Measurements from ENCODE around the gene ZP1. TPM values are rescaled to one million over a fixed set of nuclear protein-coding genes. Genes with fewer than 3 reads are reported as not detected.

The ZP1 gene
- total RNA-seq, 1 donor from 2014 or later = not detected

DNA sequence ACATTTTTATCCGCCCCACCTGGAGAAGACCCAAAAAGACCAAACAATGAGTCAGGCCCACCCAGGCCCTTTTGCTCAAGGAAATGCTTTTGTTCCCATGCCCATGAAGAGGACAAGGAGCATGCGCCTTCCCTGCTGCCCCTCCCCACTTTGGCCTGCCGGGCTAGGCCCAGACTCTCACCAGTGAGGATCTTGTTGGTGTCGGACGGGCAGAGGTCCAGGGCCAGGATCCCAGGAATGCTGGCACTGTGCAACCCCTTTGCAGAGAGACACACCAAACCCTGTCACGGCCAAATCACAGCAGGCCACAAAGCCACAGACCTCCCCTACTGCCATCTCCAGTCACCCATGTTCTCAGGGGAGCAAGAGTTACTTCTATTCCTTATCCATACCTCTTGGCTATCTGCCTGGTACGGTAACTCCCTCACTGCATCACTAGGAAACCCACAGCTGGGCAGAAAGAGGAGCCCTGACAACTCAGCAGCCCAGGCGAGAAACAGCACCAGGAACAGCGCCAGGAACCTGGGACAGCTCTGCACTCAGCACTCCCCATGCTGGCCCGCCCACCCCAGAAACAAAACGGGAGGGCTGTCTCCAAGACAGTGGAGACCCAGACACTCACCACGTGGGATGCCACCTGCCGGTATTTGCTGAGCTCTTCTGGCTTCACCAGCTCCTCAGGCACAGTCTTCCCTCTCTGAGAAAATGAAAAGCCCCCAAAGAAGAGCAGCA, 33.5 kb downstream of the ZP1 start:
- H3K27me3 ChIP-seq (ENCODE audit: control insufficient read depth, insufficient read depth, low read length) = no peaks in the 10 kb centered on the region
- no peak for DNase-seq (ENCODE audit: low read depth)
- H3K36me3 ChIP-seq (ENCODE audit: control insufficient read depth, insufficient read depth, low read length) = peaks cover 7% of the 10 kb centered on the region
- no peak overlapping the region for H3K4me3 ChIP-seq (ENCODE audit: low read depth, low read length)
- TF ChIP-seq, protein P1, sequence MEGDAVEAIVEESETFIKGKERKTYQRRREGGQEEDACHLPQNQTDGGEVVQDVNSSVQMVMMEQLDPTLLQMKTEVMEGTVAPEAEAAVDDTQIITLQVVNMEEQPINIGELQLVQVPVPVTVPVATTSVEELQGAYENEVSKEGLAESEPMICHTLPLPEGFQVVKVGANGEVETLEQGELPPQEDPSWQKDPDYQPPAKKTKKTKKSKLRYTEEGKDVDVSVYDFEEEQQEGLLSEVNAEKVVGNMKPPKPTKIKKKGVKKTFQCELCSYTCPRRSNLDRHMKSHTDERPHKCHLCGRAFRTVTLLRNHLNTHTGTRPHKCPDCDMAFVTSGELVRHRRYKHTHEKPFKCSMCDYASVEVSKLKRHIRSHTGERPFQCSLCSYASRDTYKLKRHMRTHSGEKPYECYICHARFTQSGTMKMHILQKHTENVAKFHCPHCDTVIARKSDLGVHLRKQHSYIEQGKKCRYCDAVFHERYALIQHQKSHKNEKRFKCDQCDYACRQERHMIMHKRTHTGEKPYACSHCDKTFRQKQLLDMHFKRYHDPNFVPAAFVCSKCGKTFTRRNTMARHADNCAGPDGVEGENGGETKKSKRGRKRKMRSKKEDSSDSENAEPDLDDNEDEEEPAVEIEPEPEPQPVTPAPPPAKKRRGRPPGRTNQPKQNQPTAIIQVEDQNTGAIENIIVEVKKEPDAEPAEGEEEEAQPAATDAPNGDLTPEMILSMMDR (IDR thresholded peaks at IDR 0.05; ENCODE audit: insufficient read depth, low read length, poor library complexity, severe bottlenecking) = no peak

DNA sequence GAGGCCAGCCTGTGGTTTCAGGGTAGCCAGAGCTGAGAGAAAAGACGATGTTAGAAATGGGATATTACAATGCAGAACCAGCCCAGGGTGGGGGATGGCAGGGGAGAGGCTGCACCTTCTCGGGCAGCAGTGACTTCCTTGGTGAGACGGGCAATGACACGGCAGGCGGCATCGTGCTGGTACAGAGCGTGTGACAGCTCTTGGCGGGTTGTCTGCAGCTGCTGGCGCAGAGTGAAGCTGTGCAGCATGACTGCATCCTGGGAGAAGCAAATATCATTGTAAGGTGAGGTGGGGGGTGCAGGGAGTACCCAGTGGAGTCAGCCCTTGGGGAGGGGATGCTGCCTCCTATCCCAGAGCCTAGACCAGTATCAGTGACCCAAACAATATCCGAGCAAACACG, 35.3 kb downstream of the ZP1 start:
- DNase-seq (ENCODE audit: low read depth) = no peak
- TF ChIP-seq, protein P1 (IDR thresholded peaks at IDR 0.05; ENCODE audit: insufficient read depth, low read length, poor library complexity, severe bottlenecking) = no peak
- Histone ChIP-seq H3K27me3 (ENCODE audit: control insufficient read depth, insufficient read depth, low read length) (no peaks in the 10 kb centered on the region), H3K36me3 (ENCODE audit: control insufficient read depth, insufficient read depth, low read length) (peaks cover 5% of the 10 kb centered on the region), H3K4me3 (ENCODE audit: low read depth, low read length) (no peak overlapping the region)

DNA sequence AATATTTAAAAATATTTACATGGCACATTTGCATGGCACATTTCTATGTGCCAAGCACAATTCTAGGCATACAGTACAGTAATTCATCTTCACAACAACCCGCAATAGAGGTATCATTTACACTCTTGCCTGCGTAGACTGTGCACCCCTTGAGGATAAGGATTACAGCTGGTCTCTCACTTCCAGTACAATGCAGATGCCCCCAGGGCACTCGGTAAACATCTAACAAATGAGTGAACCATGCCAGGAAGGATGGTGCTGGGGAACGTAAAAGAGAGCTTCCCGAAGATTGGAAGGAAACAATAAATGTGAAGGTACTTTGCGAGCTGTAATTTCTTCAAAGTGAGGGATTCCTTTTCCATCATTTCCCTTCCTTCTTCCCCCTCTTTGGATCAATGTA, 37.7 kb downstream of the ZP1 start:
- H3K27me3 ChIP-seq (ENCODE audit: control insufficient read depth, insufficient read depth, low read length) = peaks cover under 1% of the 10 kb centered on the region
- H3K36me3 ChIP-seq (ENCODE audit: control insufficient read depth, insufficient read depth, low read length) = peaks cover 1% of the 10 kb centered on the region
- TF ChIP-seq, protein P1 (IDR thresholded peaks at IDR 0.05; ENCODE audit: insufficient read depth, low read length, poor library complexity, severe bottlenecking) = no peak
- DNase-seq (ENCODE audit: low read depth) = no peak
- peak overlapping the region; percentile 81 for H3K4me3 ChIP-seq (ENCODE audit: low read depth, low read length)

DNA sequence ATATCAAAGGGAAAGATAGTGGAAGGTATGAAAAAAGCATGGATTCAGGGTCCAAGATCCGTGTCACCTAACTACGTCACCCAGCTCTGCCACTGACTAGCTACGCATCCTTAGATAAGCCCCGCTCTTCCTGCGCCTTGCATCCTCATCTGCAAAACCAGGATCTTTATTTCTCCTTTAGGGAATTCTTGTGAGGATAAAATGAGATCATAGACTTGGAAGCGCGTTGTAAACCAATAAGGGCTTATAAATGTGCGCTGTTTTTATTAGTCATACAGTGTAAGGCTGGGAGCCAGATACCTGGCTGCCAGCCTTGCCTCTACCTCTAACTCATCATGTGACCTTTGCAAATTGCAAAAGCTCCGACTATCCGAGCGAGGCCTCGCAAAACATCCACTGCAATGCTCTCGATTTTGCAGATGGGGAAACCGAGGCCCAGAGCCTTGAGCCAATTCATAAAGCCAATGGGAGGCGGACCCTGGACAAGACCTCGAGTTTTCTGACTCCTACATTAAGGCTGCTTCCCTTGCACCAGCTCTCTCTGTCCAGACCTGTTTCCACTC, 38.3 kb downstream of the ZP1 start:
- DNase-seq (ENCODE audit: low read depth) = no peak

DNA sequence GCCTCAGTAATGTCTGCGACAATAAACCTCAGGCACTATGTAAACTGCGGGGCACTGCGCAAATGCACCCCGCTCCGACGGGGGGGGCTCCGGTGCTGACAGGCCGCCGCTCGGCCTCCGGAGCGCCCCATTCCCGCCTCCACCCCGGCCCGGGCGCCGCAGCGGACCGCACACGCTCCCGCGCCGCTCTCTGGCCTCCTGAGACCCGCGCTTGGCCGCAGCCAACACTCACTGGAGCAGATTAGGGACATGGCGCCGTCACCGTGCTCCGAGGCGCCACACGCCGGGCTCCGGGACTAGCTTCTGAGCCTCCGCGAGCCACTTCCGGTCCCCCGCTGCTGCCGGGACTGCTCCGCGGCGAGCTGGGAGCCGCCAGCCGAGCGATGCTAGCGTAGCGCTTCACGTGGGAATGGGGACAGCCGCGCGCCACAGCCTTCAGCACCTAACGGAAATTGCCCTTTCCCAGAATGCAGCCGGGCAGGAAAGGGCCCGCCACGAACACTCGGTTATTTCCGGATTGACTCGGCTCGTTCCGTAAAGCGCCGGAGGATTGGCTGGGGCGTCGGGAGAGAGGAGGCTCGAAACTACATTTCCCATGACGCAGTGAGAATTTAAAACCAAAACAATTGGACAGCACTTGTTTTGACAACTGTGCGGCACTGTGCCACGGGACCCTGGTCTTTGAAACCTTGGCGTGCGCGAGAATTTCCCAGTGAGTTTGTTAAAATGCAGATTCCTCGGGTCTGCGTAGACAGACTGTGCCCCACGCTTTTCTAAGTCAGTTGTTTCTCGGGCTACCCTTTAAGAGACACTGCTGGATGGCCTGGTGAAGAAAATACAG, 39.0 kb downstream of the ZP1 start, which contains the start of gene PRPF19:
PRPF19 (minus strand) TSS at position 454 of the 841 bp plus-strand sequence; CDS start at position 251, 203 bp downstream.
- Histone ChIP-seq H3K27me3 (ENCODE audit: control insufficient read depth, insufficient read depth, low read length) (peaks cover 2% of the 10 kb centered on the region), H3K36me3 (ENCODE audit: control insufficient read depth, insufficient read depth, low read length) (peaks cover 1% of the 10 kb centered on the region), H3K4me3 (ENCODE audit: low read depth, low read length) (peak within 1 kb of the TSS; percentile 81)
- DNase-seq (ENCODE audit: low read depth) = peak; percentile 82
- TF ChIP-seq, protein P1 (IDR thresholded peaks at IDR 0.05; ENCODE audit: insufficient read depth, low read length, poor library complexity, severe bottlenecking) = no peak

More for the DNA sequence above, 38.3 kb downstream of the ZP1 start:
- TF ChIP-seq, protein P1 (IDR thresholded peaks at IDR 0.05; ENCODE audit: insufficient read depth, low read length, poor library complexity, severe bottlenecking) = no peak
- Histone ChIP-seq H3K4me3 (ENCODE audit: low read depth, low read length) (peak overlapping the region; percentile 81), H3K27me3 (ENCODE audit: control insufficient read depth, insufficient read depth, low read length) (peaks cover 2% of the 10 kb centered on the region), H3K36me3 (ENCODE audit: control insufficient read depth, insufficient read depth, low read length) (peaks cover 1% of the 10 kb centered on the region)
